Fibroblast of lung (primary cell): ENCODE measurements around the gene SIPA1L3. TPM values are rescaled to one million over a fixed set of nuclear protein-coding genes. Genes with fewer than 3 reads are reported as not detected.
A peak's percentile ranks its signal among the peaks of the same experiment; 100 is the strongest.

Source experiments
- DNase-seq, 2 donors: peaks; one replicate each; pipeline versions ENCODE4 v3.0.0 to v3.0.0-alpha.2; 2010; ENCODE audit warnings: low read depth in 2 of 2
- H2AFZ ChIP-seq: 2 replicates; pipeline ENCODE4 v1.5.1; 2012; ENCODE audit warnings: low read length, control low read depth, inconsistent platforms
- H3K27ac ChIP-seq: 2 replicates; pipeline ENCODE4 v1.5.1; 2011; ENCODE audit warnings: low read length, control low read depth; ENCODE audit not compliant: insufficient read depth
- H3K27me3 ChIP-seq: 2 replicates; pipeline ENCODE4 v1.5.1; 2011; ENCODE audit warnings: mild to moderate bottlenecking, low read length; ENCODE audit not compliant: control insufficient read depth, insufficient read depth
- H3K36me3 ChIP-seq: 2 replicates; pipeline ENCODE4 v1.5.1; 2011; ENCODE audit warnings: low read length; ENCODE audit not compliant: control insufficient read depth, insufficient read depth
- H3K4me1 ChIP-seq: 2 replicates; pipeline ENCODE4 v1.5.1; 2011; ENCODE audit warnings: low read length; ENCODE audit not compliant: control insufficient read depth, insufficient read depth; ENCODE audit errors: extremely low read depth
- H3K4me2 ChIP-seq: 2 replicates; pipeline ENCODE4 v1.5.1; 2011; ENCODE audit warnings: low read length, control low read depth; ENCODE audit not compliant: insufficient read depth; ENCODE audit errors: extremely low read depth
- H3K4me3 ChIP-seq, 4 experiments: fragments of 200-600 bp in 1 of 4; sonication (generic) in 1 of 4; replicated peaks in 1 of 4; 2 replicates each; pipeline ENCODE4 v1.5.1; 2011 to 2016; ENCODE audit warnings: low read length in 4 of 4, low read depth in 3 of 4, mild to moderate bottlenecking in 3 of 4, control low read depth in 2 of 4, inconsistent platforms in 1 of 4, mixed read lengths in 1 of 4; ENCODE audit not compliant: insufficient read depth in 1 of 4; ENCODE audit errors: control extremely low read depth in 1 of 4
- H3K79me2 ChIP-seq: 2 replicates; pipeline ENCODE4 v1.5.1; 2012; ENCODE audit warnings: mild to moderate bottlenecking, low read length, inconsistent platforms; ENCODE audit not compliant: control insufficient read depth, insufficient read depth
- H3K9ac ChIP-seq: 2 replicates; pipeline ENCODE4 v1.5.1; 2011; ENCODE audit warnings: mild to moderate bottlenecking, low read length, control low read depth; ENCODE audit not compliant: insufficient read depth
- H3K9me3 ChIP-seq: 2 replicates; pipeline ENCODE4 v1.5.1; 2012; ENCODE audit warnings: low read depth, low read length; ENCODE audit not compliant: control insufficient read depth, insufficient read depth
- H4K20me1 ChIP-seq: 2 replicates; pipeline ENCODE4 v1.5.1; 2011; ENCODE audit warnings: low read length; ENCODE audit not compliant: control insufficient read depth, insufficient read depth; ENCODE audit errors: extremely low read depth
- CTCF ChIP-seq, 2 donors: IDR thresholded peaks in 1 of 2; conservative IDR thresholded peaks in 1 of 2; 1 replicate in 1 of 2; 2 replicates in 1 of 2; pipeline ENCODE4 v1.5.1; 2011 to 2012; ENCODE audit warnings: low read length in 2 of 2, control low read depth in 1 of 2, inconsistent platforms in 1 of 2, low read depth in 1 of 2, mild to moderate bottlenecking in 1 of 2
- EZH2 ChIP-seq: IDR thresholded peaks from 2 replicates; pipeline ENCODE4 v1.5.1; 2012; ENCODE audit warnings: low read length, control low read depth, mild to moderate bottlenecking; ENCODE audit errors: missing control alignments
- polyA plus RNA-seq, 2 donors: library from polyadenylated mRNA; depleted of rRNA in 1 of 2; stranded (reverse) in 1 of 2; unstranded in 1 of 2; fragments of >200 nt; gene quantifications; 2 replicates each; pipeline ENCODE4 v1.2.1, GENCODE V29; 2011 to 2012; ENCODE audit warnings: missing spikeins in 1 of 2
- total RNA-seq: library from RNA; depleted of rRNA; stranded (reverse); fragments of >200 nt; gene quantifications from 2 replicates; pipeline ENCODE4 v1.2.1, GENCODE V29; 2014

SIPA1L3 gene
- total and polyA plus RNA-seq, 2 donors (not counting 1 experiment from before 2014, with no cell fraction given), result 3.7 to 10.1 TPM

- DNase-seq, result peak in 1 of 2 donors; percentile 63
- no peaks in the 10 kb centered on the region for H4K20me1 ChIP-seq
- no peaks in the 10 kb centered on the region for H3K27me3 ChIP-seq
- H3K79me2 ChIP-seq, result peaks cover 1% of the 10 kb centered on the region
- no peak overlapping the region for H3K4me2 ChIP-seq
- H3K9ac ChIP-seq, result no peak overlapping the region
- H3K27ac ChIP-seq, result no peak overlapping the region
- no peak overlapping the region for H2AFZ ChIP-seq
- no peak for TF ChIP-seq CTCF (conservative IDR thresholded peaks at IDR 0.05 in 1 of 2, IDR thresholded peaks at IDR 0.05 in 1 of 2; ENCODE audit: low read depth in 1 of 2, low read length in 2 of 2)
- TF ChIP-seq EZH2, result no peak
- H3K9me3 ChIP-seq, result no peaks in the 10 kb centered on the region
- H3K4me3 ChIP-seq, result no peak overlapping the region
- no peaks in the 10 kb centered on the region for H3K36me3 ChIP-seq
- peaks cover 19% of the 10 kb centered on the region for H3K4me1 ChIP-seq
Measured at GRCh38 chr19:38247734-38248268, 340.8 kb downstream of the SIPA1L3 start.

GRCh38 chr19:38248421-38248820 lies 341.4 kb downstream of the SIPA1L3 start:
- no peaks in the 10 kb centered on the region for H3K27me3 ChIP-seq
- no peaks in the 10 kb centered on the region for H3K9me3 ChIP-seq
- peaks cover 2% of the 10 kb centered on the region for H3K79me2 ChIP-seq
- no peak overlapping the region for H2AFZ ChIP-seq
- no peak overlapping the region for H3K9ac ChIP-seq
- no peaks in the 10 kb centered on the region for H3K36me3 ChIP-seq
- no peaks in the 10 kb centered on the region for H4K20me1 ChIP-seq
- no peak for DNase-seq
- H3K4me3 ChIP-seq, result no peak overlapping the region
- H3K27ac ChIP-seq, result no peak overlapping the region
- no peak overlapping the region for H3K4me2 ChIP-seq
- TF ChIP-seq CTCF (conservative IDR thresholded peaks at IDR 0.05 in 1 of 2, IDR thresholded peaks at IDR 0.05 in 1 of 2; ENCODE audit: low read depth in 1 of 2, low read length in 2 of 2), result no peak
- TF ChIP-seq EZH2, result no peak
- H3K4me1 ChIP-seq, result peaks cover 19% of the 10 kb centered on the region

- no peak overlapping the region for H3K4me2 ChIP-seq
- no peaks in the 10 kb centered on the region for H3K27me3 ChIP-seq
- H3K79me2 ChIP-seq, result peaks cover 17% of the 10 kb centered on the region
- H2AFZ ChIP-seq, result no peak overlapping the region
- TF ChIP-seq CTCF (conservative IDR thresholded peaks at IDR 0.05 in 1 of 2, IDR thresholded peaks at IDR 0.05 in 1 of 2; ENCODE audit: low read depth in 1 of 2, low read length in 2 of 2) (no peak), EZH2 (no peak)
- no peaks in the 10 kb centered on the region for H3K9me3 ChIP-seq
- no peak for DNase-seq
- H3K9ac ChIP-seq, result no peak overlapping the region
- H3K36me3 ChIP-seq, result no peaks in the 10 kb centered on the region
- peak overlapping the region; percentile 14 for H3K27ac ChIP-seq
- no peak overlapping the region for H3K4me3 ChIP-seq
- H3K4me1 ChIP-seq, result peaks cover 24% of the 10 kb centered on the region
- H4K20me1 ChIP-seq, result no peaks in the 10 kb centered on the region
Measured at GRCh38 chr19:38250428-38250820, 343.4 kb downstream of the SIPA1L3 start.
